ENCODE data around the gene MICA. TPM values are rescaled to one million over a fixed set of nuclear protein-coding genes. Genes with fewer than 3 reads are reported as not detected.

Gene MICA
- total and polyA plus RNA-seq, 9 of the 15 experiments (the other 6 are each of a cell fraction or from before 2014, with no cell fraction given), result 11.8 to 24.6 (median 16.7) TPM

- TF ChIP-seq HINFP (tag; conservative IDR thresholded peaks at IDR 0.05; ENCODE audit: low read depth) (peak; percentile 95), ZNF830 (CRISPR knock-in tag; IDR thresholded peaks at IDR 0.05) (no peak), ZNF239 (CRISPR knock-in tag; IDR thresholded peaks at IDR 0.05) (no peak), KDM2B (CRISPR knock-in tag; IDR thresholded peaks at IDR 0.05) (peak; percentile 65; the same call in 1 of the 2 replicates), LCOR (CRISPR knock-in tag; IDR thresholded peaks at IDR 0.05) (peak; percentile 79), GATAD2A (IDR thresholded peaks at IDR 0.05) (no peak), MLX (CRISPR knock-in tag; conservative IDR thresholded peaks at IDR 0.05) (no peak), NFIC (IDR thresholded peaks at IDR 0.05) (peak; percentile 39), TGIF2 (CRISPR knock-in tag; IDR thresholded peaks at IDR 0.05) (no peak), BCL6 (CRISPR knock-in tag; IDR thresholded peaks at IDR 0.05) (no peak), MAFG (tag; conservative IDR thresholded peaks at IDR 0.05) (no peak), TEAD2 (tag; IDR thresholded peaks at IDR 0.05) (0 out of 2 replicates have a peak, but pooled peaks have one; percentile 39), PCBP2 (IDR thresholded peaks at IDR 0.05; ENCODE audit: low read depth, low read length, poor library complexity, severe bottlenecking) (no peak), ZNF445 (CRISPR knock-in tag; IDR thresholded peaks at IDR 0.05; ENCODE audit: low read depth) (no peak), NR4A1 (CRISPR knock-in tag; IDR thresholded peaks at IDR 0.05) (no peak), NR4A1 (tag; IDR thresholded peaks at IDR 0.05) (no peak; the same call in 1 of the 2 replicates), ZNF384 (IDR thresholded peaks at IDR 0.05; ENCODE audit: low read depth, low read length) (peak; percentile 70), CBFA2T2 (conservative IDR thresholded peaks at IDR 0.05) (no peak), RBBP5 (IDR thresholded peaks at IDR 0.05; ENCODE audit: borderline replicate concordance, insufficient read depth, low read length, poor library complexity, severe bottlenecking) (no peak), HIVEP1 (CRISPR knock-in tag; IDR thresholded peaks at IDR 0.05) (no peak)
- TF ChIP-seq, protein P1, sequence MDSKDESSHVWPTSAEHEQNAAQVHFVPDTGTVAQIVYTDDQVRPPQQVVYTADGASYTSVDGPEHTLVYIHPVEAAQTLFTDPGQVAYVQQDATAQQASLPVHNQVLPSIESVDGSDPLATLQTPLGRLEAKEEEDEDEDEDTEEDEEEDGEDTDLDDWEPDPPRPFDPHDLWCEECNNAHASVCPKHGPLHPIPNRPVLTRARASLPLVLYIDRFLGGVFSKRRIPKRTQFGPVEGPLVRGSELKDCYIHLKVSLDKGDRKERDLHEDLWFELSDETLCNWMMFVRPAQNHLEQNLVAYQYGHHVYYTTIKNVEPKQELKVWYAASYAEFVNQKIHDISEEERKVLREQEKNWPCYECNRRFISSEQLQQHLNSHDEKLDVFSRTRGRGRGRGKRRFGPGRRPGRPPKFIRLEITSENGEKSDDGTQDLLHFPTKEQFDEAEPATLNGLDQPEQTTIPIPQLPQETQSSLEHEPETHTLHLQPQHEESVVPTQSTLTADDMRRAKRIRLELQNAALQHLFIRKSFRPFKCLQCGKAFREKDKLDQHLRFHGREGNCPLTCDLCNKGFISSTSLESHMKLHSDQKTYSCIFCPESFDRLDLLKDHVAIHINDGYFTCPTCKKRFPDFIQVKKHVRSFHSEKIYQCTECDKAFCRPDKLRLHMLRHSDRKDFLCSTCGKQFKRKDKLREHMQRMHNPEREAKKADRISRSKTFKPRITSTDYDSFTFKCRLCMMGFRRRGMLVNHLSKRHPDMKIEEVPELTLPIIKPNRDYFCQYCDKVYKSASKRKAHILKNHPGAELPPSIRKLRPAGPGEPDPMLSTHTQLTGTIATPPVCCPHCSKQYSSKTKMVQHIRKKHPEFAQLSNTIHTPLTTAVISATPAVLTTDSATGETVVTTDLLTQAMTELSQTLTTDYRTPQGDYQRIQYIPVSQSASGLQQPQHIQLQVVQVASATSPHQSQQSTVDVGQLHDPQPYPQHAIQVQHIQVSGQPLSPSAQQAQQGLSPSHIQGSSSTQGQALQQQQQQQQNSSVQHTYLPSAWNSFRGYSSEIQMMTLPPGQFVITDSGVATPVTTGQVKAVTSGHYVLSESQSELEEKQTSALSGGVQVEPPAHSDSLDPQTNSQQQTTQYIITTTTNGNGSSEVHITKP (IDR thresholded peaks at IDR 0.05; ENCODE audit: partially characterized antibody), result peak; percentile 39
- TF ChIP-seq, protein P2, sequence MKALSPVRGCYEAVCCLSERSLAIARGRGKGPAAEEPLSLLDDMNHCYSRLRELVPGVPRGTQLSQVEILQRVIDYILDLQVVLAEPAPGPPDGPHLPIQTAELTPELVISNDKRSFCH (CRISPR knock-in tag; IDR thresholded peaks at IDR 0.05), result no peak
- TF ChIP-seq, protein P2 (tag; IDR thresholded peaks at IDR 0.05), result peak; percentile 50; the same call in 1 of the 2 replicates
These were observed 3.6 kb upstream of the MICA start (continued) for GRCh38 chr6:31399589-31400466.
